HL-60 (cell line): ENCODE measurements around the gene ZCCHC2.

Experiments
- CTCF ChIP-seq: IDR thresholded peaks from one replicate; pipeline ENCODE4 v1.5.1; 2011; ENCODE audit warnings: low read length, control low read depth, inconsistent platforms; ENCODE audit not compliant: insufficient read depth
- GABPA ChIP-seq: IDR thresholded peaks from 2 replicates; pipeline ENCODE4 v1.6.1; 2012; ENCODE audit warnings: low read depth
- POLR2AphosphoS5 ChIP-seq: IDR thresholded peaks from 2 replicates; pipeline ENCODE4 v1.6.1; 2012; ENCODE audit warnings: low read depth
- SPI1 ChIP-seq: IDR thresholded peaks from 2 replicates; pipeline ENCODE4 v1.6.1; 2012; ENCODE audit warnings: low read depth, mild to moderate bottlenecking, borderline replicate concordance
- TF ChIP-seq, protein P1 (sequence below): IDR thresholded peaks from 2 replicates; pipeline ENCODE4 v1.6.1; 2012; ENCODE audit warnings: low read depth; ENCODE audit not compliant: insufficient replicate concordance

- TF ChIP-seq POLR2AphosphoS5 (no peak), CTCF (no peak), SPI1 (no peak), GABPA (no peak)
- TF ChIP-seq, protein P1, sequence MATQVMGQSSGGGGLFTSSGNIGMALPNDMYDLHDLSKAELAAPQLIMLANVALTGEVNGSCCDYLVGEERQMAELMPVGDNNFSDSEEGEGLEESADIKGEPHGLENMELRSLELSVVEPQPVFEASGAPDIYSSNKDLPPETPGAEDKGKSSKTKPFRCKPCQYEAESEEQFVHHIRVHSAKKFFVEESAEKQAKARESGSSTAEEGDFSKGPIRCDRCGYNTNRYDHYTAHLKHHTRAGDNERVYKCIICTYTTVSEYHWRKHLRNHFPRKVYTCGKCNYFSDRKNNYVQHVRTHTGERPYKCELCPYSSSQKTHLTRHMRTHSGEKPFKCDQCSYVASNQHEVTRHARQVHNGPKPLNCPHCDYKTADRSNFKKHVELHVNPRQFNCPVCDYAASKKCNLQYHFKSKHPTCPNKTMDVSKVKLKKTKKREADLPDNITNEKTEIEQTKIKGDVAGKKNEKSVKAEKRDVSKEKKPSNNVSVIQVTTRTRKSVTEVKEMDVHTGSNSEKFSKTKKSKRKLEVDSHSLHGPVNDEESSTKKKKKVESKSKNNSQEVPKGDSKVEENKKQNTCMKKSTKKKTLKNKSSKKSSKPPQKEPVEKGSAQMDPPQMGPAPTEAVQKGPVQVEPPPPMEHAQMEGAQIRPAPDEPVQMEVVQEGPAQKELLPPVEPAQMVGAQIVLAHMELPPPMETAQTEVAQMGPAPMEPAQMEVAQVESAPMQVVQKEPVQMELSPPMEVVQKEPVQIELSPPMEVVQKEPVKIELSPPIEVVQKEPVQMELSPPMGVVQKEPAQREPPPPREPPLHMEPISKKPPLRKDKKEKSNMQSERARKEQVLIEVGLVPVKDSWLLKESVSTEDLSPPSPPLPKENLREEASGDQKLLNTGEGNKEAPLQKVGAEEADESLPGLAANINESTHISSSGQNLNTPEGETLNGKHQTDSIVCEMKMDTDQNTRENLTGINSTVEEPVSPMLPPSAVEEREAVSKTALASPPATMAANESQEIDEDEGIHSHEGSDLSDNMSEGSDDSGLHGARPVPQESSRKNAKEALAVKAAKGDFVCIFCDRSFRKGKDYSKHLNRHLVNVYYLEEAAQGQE: no peak
These were observed 46.3 kb downstream of the ZCCHC2 start for GRCh38 chr18:62569081-62569655.
